Stimulated activated CD4-positive, alpha-beta T cell treated with anti-CD3 and anti-CD28 coated beads, TNF-alpha, amount 100 ng/mL, for 4 hours (primary cell): ENCODE data around the gene PPP2R2B.

Source experiments
- DNase-seq, 3 experiments: peaks; one replicate each; pipeline ENCODE4 v3.0.0-alpha.2; 2020; ENCODE audit warnings: low read depth in 3 of 3

PPP2R2B gene

DNA sequence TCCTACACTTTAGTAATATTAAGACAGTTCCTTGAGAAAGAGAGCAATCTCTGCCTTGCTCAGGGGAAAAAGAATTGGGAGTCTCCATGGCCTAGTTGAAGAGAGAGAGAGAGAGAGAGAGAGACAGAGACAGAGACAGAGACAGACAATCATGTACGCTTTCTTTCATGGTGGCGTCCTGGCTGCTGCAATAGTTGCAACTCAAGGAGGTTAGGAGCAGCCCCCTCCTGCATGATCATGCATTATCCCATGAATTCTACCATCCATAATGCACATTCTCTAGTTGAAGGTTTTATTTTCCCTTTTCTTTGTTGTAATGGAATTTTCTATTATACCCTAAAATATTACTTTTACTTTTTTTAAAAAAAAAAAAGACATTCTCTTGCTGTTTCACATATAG lies 50.7 kb downstream of the PPP2R2B start:
- no peak for DNase-seq

DNA sequence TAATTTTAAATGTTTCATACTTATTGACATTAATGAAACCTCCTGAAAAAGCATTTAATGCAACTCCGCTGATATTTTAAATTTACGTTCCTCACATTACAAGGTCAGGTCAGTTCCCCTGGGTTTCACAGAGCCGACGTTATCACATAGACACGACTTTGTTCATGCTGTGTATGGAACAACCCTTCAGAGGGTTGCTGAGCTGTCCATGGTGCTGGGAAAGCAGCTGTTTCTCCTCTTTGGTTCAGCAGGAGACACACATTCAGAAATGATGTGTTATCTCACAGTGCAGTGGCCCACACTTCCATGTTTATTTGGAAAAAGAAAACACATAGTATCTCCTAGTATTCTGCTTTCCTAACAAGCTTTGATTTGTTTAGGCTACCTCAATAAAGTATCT lies 53.5 kb downstream of the PPP2R2B start:
- DNase-seq, result no peak

DNA sequence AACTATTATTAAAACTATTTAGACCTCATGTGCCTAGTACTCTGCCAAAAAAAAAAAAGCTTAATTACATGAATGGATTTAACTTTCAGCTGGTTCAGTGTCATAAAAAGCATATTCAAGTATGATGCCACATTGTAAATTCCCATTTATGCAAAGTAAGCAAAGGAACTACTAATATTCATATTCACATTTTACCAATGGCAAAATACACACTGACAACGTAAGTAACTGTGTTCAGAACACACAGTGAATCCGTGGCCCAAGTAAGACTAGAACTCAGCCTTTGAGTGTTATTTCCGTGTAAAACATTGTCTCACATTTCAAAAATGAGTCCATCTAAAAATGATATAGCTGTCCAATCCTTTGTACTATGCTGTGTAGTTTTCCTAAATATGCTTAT lies 56.8 kb downstream of the PPP2R2B start:
- no peak for DNase-seq

DNA sequence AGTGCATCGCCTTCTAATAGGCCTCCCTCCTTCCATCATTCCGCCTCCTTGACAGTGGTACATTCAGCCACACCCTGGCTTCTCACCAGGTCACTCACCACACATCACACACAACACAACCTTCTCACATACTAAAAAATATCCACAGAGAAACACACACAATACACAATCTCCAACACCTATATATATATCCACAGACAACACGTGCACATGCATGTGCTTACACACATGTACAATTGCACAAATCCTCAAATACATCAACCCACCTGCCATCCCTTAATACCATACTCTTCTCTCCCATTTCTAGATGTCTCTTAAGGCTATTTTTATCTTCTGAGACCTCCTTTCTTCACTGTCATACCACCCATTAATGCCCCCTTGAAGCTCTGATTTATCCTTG lies 57.6 kb downstream of the PPP2R2B start:
- no peak for DNase-seq

DNA sequence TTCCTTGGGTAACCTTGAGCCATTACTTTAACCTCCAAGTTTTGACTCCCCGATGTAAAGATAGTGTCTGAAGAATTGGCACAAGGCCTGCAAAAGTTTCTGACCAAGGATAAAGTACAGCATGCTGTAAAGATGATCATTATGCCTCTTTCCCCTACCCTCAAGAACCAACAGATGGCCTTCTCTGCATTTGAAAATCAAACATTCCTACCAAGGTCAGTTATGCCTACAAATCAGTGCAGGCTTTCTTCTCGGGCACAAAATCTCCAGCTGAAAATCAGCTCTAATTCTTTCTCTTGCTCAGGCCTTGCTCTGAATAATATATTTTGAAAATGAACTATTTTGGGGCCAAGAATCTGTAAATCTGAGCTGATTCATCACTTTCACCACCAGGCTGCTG lies 59.7 kb downstream of the PPP2R2B start:
- DNase-seq, result no peak

DNA sequence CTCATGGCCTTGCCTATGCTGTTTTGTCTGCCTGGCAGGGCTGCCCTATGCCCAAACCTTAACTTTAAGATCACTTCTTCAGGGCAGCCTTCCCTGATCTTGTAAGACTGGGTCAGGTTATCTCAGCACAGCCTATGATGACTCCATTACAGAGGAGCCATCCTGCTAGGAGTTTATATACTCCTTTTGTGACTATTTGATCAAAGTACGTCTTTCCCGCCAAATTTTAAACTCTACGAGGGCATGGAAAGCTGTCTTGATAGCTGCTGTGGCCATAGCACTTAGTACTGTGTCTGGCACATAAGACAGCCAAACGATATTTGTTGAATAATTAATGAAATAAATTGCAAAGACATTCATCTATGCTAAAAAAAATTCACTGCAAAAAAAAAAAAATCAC lies 60.6 kb downstream of the PPP2R2B start:
- no peak for DNase-seq

DNA sequence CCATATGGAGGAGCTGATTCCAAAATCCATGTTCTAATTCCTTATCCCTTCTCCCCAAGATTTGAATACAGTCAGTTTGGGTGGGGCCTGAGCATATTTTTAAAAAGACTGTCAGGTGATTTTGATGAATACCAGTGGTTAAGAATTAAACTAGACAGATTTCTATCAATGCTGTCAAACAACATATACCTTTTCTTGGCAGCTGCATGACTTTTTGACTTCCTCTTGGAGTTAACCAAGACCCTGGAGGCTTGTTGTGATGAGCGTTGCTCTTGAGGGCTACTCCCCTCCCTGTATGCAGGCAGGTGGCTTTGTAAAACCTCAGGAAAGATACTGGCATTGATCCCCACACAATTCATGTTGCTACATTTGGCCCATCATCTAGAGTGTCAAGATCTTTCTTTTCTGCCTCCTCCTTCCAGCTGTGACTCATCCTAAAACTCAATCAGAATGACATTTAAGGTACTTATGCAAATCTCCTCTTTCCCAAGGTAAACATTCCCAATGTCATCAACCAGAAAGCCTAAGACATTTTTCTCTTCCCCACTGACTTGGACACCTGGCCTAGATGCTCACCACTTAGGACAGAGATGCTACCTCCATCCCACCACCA lies 61.7 kb downstream of the PPP2R2B start:
- DNase-seq, result no peak

DNA sequence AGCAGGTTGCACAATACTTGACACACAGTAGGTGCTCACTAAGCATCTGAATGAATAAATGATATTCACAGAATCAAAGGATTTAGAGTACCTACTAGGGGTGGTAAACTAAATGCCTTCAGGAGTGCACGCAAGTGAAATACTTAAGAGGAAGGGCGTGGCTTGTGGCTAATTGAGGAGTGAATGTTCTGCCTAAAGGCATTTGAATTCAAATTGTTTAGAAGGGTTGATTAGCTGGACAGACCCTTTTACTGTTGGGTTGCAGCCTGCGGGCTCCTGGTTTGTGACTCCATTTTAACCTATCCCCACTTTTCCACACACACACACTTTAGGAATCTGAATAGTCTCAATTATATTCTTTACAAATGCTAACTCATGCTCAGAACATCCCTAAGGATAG lies 63.1 kb downstream of the PPP2R2B start:
- no peak for DNase-seq

DNA sequence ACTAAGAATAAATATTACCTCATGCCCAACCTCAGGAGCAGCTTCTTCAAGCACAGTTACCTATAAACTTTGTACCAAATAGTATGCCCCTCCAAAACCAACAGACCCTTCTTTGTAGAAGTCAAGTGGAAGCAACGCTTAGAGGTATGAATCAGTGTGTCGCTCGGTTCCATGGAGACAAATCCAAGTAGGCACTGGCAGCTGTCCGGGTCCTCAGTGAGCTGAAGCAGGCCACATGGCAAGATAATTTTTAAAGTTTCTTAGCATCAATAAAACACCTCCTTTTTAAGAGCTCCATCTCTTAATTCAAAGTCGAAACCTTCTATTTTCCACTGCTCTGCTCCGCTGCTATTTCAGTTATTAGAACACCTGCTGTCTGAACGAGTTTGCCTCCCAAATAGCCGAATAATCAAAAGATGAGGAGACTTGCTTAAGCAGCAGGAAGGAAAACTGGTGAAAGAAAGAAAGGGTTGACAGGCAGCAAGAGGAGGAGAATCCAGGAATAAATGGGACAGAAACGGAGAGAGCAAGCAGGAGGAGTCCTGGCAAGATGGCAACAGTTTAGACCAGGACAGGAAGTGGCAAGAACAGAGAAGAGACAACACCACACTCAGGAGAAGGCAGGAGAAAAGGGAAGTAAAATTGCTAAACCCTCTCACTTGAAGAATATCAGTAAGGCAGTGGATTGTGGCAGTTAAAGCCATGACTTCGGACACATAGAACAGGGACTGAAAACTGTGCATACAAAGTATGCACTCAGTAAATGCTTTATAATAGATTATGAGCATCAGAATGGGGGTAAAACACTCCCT lies 65.0 kb downstream of the PPP2R2B start:
- no peak for DNase-seq

DNA sequence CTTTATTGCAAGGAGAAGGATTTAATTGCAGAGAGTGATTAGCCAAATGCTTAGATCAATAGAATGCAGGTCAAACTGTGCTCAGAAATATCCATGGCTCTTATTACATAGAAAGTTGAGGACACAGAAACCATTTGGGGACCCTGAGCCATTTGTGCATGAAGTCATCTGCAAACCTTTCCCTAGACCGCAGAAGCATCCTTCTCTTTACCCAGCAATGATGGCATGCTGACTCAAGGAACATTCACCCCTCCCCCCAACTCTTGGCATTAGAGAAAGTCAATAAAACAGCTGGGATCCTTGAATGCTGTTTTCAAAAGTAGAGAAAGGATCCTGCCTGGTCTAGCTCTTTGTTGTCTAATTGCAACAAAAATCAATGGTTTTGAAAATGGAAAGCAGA lies 73.5 kb downstream of the PPP2R2B start:
- DNase-seq, result no peak

DNA sequence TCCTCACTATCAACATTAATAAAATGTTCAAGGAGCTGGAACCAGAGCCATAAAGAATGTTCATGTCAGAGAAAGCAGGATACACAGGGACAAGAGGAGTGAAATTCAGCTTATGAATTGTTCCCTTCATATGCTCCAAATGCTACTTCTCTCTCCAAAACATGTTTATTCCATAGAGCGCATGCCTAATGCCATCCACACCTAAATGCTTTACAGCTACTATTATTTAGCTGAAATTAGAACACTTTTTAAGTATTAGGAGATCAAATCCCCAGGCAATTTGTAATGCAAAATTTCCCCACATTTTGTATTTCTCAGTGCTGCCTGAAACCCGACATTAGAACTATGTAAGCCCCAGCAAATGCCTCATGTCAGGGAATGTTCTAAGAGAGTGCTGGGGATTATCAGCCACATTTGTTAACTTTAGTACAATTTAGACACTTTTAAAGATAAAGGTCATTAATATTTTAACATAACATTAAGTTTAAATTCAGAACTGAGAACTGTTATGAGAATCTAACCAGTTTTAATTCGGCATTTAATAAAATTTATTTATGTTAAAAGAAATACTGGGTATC lies 75.5 kb downstream of the PPP2R2B start:
- DNase-seq, result no peak

DNA sequence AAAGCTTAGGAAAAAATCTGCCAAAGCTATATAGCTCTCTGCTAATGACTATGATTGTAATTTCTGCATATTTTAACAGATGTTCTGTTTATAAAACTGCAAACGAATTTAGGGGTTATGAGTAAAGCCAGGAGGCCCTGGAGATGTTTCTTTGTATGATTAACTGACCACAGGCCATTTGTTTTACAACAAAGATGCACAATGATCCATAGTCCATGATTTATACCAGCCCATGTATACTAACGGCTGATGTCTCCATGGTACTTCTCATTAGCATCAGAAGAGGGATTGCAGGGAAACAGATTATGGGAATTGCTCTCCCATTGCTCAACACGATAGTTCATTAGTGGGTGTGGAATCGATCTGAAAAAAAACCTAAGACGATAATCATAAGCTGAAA lies 78.9 kb downstream of the PPP2R2B start:
- no peak for DNase-seq

DNA sequence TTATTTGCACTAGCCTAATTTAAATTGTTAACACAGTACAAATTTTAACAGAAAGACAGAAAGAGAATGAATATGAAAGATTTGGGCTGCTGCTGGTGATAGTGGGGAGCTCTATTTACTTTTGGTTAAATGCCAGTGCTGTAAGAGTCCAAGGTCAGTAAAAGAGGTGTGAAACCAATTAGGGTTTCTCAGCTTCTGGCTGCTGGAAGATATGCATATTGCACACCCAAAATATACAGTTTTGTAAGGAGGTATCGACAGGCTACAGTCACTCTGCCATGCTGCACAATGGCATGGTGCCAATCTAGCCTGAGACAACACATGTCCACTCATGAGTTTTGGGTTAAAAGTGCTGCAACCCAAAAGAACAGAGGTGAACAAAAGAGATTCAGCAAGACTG lies 79.3 kb downstream of the PPP2R2B start:
- DNase-seq, result no peak

DNA sequence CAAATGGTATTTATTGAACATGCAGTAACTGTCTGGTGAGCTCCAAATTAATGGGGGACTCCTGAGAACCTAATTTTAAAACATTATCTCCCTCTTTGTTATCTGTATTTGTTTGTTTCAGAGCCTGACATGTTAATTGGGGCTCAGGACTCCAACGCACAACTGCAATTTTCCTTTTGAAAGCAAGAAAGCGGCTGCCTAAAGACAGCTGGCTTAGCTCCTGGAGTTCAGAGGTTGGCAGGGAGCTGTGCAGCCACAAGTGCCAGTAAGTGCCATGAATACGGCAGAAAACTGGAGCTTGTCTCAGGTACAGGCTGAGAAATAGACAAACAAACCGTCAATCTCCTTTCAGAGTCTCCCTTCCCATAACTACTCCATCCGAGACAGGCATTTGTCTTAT lies 80.9 kb downstream of the PPP2R2B start:
- no peak for DNase-seq

DNA sequence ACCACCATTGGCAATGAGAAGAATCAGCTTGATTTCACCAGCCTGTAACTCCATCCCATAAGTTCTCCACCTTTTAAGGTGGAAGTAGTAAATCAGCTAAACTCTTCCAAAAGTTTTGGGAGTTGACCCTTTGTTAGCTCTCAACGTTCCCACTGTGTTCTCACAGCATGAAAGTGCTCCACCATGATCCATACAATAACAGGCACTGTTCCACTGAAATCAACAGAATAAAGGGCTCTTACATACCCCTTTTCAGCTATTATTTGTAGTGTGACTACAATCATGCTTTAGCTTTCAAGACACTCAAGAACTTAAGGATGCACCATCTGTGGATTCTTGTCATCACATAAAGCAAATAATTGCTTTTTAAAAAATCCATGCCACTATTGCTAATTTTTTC lies 81.6 kb downstream of the PPP2R2B start:
- DNase-seq, result no peak

DNA sequence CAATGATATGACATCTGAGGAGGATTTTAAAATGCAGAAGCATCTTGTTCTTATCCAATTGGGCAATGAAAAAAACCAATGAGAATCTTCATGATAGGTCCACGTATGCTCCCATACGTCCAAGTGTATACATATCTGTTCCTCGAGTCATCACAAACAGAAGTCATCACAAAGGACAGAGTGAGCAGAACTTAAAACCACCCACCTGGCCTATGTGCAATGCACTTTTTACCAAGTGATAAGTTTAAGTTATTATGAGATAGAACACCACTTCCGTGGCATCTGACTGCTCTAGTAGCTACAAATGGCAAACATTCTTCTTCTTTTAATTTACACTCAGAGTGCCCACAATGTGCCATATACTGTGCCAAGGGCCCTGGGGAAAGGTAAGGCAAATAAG lies 82.4 kb downstream of the PPP2R2B start:
- DNase-seq, result no peak

DNA sequence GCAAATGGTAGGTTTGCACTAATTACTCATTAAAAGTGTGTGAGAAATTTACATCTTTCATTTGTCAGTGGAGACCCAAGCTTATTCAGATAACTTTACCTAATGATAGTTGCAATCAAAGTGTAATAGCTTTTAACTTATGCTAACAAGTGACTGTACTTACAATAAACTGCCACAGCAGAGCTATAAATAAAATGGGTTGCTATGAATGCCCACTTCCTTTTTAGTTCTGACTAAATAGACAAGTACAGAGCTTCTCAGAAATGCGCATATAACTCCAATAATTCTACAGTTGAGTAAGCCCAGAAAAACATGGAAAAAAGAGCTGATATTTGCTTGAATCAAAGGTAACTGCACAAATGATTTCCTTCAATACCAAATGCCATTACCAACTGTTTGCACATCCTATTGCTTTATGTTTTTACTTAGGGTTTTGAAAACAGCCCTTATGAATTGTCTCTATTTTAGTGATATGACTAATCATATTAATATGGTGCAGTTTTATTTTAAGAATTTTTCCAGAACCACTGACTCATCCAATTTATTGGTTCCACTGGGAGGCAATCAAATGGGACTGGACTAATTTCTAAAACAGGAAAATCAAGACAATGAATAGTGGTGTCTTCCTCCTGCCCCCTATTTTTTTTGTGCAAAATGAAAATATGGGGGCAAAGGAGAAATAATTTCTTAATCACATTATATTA lies 84.1 kb downstream of the PPP2R2B start:
- no peak for DNase-seq

DNA sequence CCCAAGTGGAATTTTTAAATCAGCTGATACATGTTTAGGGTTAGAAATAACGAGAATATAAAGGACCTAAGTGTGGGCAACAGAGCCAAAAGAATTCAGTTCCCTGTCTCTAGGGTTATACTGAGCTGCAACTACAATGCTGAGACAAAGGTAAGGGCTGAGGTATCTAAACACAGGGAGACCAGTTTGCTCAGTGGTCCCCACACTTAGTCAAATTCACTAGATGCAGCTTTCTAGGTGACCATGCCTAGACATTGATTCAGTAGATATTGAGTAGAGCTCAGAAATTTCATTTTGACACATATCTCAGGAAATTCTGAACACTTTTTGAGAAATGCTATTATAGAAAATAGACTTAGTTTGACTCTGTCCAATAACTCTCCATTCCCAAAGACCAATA lies 84.8 kb downstream of the PPP2R2B start:
- DNase-seq, result no peak

DNA sequence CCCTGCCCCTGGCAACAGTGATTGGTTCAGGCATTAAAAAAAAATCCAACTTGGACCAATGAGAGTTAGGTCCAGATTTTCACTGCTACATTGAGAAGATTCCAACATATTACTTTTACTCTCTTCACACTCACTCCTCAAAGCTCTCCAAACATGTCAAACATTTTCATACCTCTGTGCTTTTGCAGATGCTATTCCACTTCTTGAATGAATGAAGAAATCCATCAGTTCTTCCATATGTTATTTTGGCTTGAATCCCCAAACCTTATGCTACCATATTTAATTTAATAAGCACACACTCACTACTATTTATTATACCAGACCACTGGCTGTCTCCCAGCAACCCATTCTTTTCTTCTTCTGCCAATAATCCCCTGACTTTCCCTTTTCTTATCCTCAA lies 87.1 kb downstream of the PPP2R2B start:
- no peak for DNase-seq

DNA sequence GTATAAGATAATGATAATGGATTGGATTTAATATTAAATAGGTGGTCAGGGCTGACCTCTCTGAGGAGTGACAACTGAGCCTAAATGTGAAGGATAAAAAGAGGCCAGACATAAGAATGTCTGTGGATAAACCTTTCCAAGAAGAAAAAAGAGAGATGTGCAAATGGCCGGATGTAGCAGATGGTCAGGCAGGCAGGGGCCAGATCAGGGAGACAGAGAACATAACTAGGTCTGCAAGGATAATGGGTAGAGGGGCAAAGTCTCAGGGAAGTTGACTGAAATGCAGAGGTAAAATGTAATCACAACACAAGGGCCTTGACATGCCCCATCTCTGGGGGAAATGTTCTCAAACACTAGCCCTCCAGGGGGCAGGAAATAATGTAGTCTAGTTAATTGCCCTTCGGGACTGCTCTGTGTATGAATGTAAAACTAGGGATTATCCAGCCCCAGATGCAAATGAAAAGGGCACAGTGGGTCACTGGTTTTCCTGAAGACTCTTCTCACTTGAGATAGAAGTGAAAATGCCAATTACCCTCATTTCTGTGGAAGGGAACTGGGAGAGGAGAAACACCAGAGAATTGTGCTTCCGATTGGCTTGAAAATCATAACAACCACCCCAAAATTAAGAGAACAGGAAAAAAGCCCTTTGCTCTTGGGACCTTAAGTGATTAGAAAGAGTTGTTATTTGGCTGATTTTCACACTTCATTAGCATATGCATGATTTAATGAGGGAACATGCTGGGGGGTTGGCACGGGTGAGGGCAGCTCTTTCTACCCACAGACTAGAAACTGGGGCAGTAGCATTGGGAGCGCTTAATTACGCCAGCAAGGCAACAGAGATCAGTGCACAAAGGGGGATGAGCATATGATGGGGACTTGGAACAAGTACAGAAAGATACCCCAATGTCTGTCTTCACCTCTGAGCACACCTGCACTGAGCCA lies 88.6 kb downstream of the PPP2R2B start:
- no peak for DNase-seq

DNA sequence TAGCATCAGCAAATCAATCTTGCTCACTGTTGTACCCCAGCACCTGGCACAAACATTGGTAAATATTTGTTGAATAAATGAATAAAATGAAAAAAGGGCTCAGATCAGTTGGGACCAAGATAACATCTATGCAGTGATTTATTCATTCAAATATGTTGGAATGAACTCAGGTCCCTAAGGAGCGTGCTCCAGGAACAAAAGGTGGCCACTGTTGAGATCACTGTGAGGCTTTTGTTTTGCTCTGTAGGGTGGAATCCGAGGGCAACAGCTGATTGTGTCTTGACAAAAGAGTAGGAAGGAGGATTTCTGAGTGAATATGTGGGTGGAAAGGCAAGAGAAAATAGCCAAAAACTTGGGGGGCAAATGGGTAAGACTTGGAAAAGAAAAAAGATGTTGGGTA lies 89.7 kb downstream of the PPP2R2B start:
- DNase-seq, result no peak

DNA sequence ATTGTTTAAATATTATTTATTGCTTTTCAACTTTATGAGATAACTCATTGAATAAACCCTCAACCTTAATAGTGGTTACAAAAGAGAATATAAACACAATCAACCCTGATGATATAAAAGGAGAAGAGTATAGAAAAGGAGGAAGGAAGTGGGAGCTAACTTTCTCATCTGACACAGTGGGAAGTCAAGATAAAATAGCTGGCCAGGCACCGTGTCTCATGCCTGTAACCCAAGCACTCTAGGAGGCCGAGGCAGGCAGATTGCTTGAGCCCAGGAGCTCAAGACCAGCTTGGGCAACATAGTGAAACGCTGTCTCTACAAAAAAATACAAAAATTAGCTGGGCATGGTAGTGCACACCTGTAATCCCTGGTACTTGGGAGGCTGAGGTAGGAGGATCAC lies 93.5 kb downstream of the PPP2R2B start:
- DNase-seq, result no peak
